PFSK-1 (cell line): Measurements from ENCODE around the gene SYS1.

Experiments used
- FOXP2 ChIP-seq: optimal IDR thresholded peaks from 2 replicates; pipeline ENCODE3; 2011; ENCODE audit warnings: borderline replicate concordance, control low read depth, inconsistent platforms; ENCODE audit not compliant: insufficient read depth; ENCODE audit errors: extremely low read length, extremely low read depth
- POLR2AphosphoS5 ChIP-seq: IDR thresholded peaks from 2 replicates; pipeline ENCODE4 v1.6.1; 2012; ENCODE audit warnings: low read depth, mild to moderate bottlenecking, control low read depth, low read length, moderate library complexity
- SIN3A ChIP-seq: IDR thresholded peaks from 2 replicates; pipeline ENCODE4 v1.6.1; 2012; ENCODE audit warnings: mild to moderate bottlenecking, low read length, moderate library complexity, borderline replicate concordance; ENCODE audit not compliant: insufficient read depth
- TAF1 ChIP-seq: IDR thresholded peaks from 2 replicates; pipeline ENCODE4 v1.6.1; 2012; ENCODE audit warnings: low read length, control low read depth, borderline replicate concordance; ENCODE audit not compliant: insufficient read depth
- TF ChIP-seq, protein P1 (sequence below), 2 experiments: IDR thresholded peaks; 2 replicates each; pipeline versions ENCODE4 v1.6.1 to v1.8.0; 2011 to 2012; ENCODE audit warnings: low read depth in 2 of 2, low read length in 2 of 2, control low read depth in 1 of 2, inconsistent platforms in 1 of 2, mild to moderate bottlenecking in 1 of 2, moderate library complexity in 1 of 2; ENCODE audit not compliant: insufficient read depth in 1 of 2

GRCh38 chr20:45395114-45395415 is 32.1 kb downstream of the SYS1 start:
- no peak for TF ChIP-seq TAF1
- TF ChIP-seq SIN3A = no peak
- TF ChIP-seq, protein P1, sequence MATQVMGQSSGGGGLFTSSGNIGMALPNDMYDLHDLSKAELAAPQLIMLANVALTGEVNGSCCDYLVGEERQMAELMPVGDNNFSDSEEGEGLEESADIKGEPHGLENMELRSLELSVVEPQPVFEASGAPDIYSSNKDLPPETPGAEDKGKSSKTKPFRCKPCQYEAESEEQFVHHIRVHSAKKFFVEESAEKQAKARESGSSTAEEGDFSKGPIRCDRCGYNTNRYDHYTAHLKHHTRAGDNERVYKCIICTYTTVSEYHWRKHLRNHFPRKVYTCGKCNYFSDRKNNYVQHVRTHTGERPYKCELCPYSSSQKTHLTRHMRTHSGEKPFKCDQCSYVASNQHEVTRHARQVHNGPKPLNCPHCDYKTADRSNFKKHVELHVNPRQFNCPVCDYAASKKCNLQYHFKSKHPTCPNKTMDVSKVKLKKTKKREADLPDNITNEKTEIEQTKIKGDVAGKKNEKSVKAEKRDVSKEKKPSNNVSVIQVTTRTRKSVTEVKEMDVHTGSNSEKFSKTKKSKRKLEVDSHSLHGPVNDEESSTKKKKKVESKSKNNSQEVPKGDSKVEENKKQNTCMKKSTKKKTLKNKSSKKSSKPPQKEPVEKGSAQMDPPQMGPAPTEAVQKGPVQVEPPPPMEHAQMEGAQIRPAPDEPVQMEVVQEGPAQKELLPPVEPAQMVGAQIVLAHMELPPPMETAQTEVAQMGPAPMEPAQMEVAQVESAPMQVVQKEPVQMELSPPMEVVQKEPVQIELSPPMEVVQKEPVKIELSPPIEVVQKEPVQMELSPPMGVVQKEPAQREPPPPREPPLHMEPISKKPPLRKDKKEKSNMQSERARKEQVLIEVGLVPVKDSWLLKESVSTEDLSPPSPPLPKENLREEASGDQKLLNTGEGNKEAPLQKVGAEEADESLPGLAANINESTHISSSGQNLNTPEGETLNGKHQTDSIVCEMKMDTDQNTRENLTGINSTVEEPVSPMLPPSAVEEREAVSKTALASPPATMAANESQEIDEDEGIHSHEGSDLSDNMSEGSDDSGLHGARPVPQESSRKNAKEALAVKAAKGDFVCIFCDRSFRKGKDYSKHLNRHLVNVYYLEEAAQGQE (IDR thresholded peaks at IDR 0.05; ENCODE audit: insufficient read depth in 1 of 2, low read depth in 2 of 2, low read length in 2 of 2) = no peak
- TF ChIP-seq FOXP2 = no peak
- TF ChIP-seq POLR2AphosphoS5 = no peak
